ENCODE data around the gene ANKRD49. TPM values are rescaled to one million over a fixed set of nuclear protein-coding genes. Genes with fewer than 3 reads are reported as not detected.

ANKRD49 gene
- total and polyA plus RNA-seq, 2 of the 8 experiments (the other 6 are each of a cell fraction or from before 2014, with no cell fraction given), result 7.4 to 12.2 TPM

DNA sequence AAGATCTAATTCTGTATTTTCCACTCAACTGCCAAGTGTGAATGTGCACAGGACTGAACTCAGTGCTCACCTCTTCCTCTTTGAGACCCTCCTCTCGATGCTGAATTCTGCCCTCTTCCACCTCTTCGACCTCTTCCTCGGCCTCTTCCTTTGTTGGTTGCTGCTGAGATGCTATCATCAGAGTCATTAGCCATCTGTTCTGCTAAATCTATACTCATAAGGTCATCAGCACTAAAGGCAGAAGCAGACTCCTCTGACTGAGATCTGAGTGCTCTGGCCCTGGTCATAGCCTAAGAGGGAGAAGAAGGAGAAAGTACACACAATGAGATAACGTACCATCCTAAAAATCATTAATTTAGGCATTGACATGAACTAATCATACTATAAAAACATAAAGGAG, 46.6 kb upstream of the ANKRD49 start:
- Histone ChIP-seq H3K9ac (replicated peaks in 1 of 4; ENCODE audit: extremely low read depth in 1 of 4, low read depth in 3 of 4, low read length in 3 of 4) (no peak overlapping the region), H3K23me2 (ENCODE audit: low read depth, low read length) (no peaks in the 10 kb centered on the region), H3K79me1 (ENCODE audit: low read depth, low read length) (no peaks in the 10 kb centered on the region), H2BK15ac (ENCODE audit: low read length) (no peak overlapping the region), H3K23ac (ENCODE audit: insufficient read length) (no peak overlapping the region), H4K8ac (ENCODE audit: extremely low read depth, insufficient read depth, low read length) (no peak overlapping the region), H2BK5ac (ENCODE audit: low read depth, low read length) (no peak overlapping the region), H4K20me1 (replicated peaks in 1 of 2; ENCODE audit: control insufficient read depth in 1 of 2, insufficient read depth in 2 of 2, low read length in 2 of 2) (peaks cover 1 to 2% of the 10 kb centered on the region in 2 experiments), H3K56ac (replicated peaks; ENCODE audit: insufficient read length, low read depth, low read length) (no peak overlapping the region), H3K36me3 (ENCODE audit: control insufficient read depth in 2 of 4, insufficient read depth in 4 of 4, low read length in 3 of 4) (peaks cover 0 to 40% (median 18%) of the 10 kb centered on the region in 4 experiments; a peak in 5 of 8 replicates), H3K79me2 (ENCODE audit: control insufficient read depth in 1 of 2, insufficient read depth in 2 of 2, low read length in 2 of 2) (no peaks in the 10 kb centered on the region), H3K4me2 (ENCODE audit: insufficient read depth in 1 of 2, low read depth in 2 of 2, low read length in 2 of 2) (no peak overlapping the region), H3K27me3 (replicated peaks in 1 of 4; ENCODE audit: control insufficient read depth in 3 of 4, extremely low read depth in 1 of 4, insufficient read depth in 3 of 4, low read length in 3 of 4) (no peaks in the 10 kb centered on the region), H2BK120ac (replicated peaks; ENCODE audit: low read depth, low read length) (no peak overlapping the region), H3K14ac (ENCODE audit: insufficient read length) (no peak overlapping the region), H3K9me3 (ENCODE audit: insufficient read depth in 2 of 2, low read depth in 1 of 2, low read length in 1 of 2) (no peaks in the 10 kb centered on the region), H4K5ac (ENCODE audit: insufficient read length, low read depth, low read length) (no peak overlapping the region), H4K91ac (replicated peaks; ENCODE audit: insufficient read length, low read length) (no peak overlapping the region), H2AFZ (ENCODE audit: low read length) (no peak overlapping the region), H2BK12ac (ENCODE audit: low read depth, low read length) (no peak overlapping the region), H2BK20ac (ENCODE audit: low read length) (no peak overlapping the region), H3K4me3 (ENCODE audit: extremely low read depth in 1 of 4, insufficient read depth in 2 of 4, low read depth in 3 of 4, low read length in 4 of 4) (no peak overlapping the region), H3K27ac (ENCODE audit: low read depth, low read length) (no peak overlapping the region), H3K4me1 (replicated peaks in 1 of 4; ENCODE audit: control insufficient read depth in 3 of 4, insufficient read depth in 4 of 4, low read length in 3 of 4) (no peaks in the 10 kb centered on the region), H3K18ac (ENCODE audit: extremely low read depth, low read length) (no peak overlapping the region), H2AK5ac (ENCODE audit: low read depth, low read length) (no peak overlapping the region), H3K4ac (replicated peaks; ENCODE audit: insufficient read length, low read depth, low read length) (no peak overlapping the region)
- 93% methylated on average over 4 of the region's 4 CpGs; no CpG with 5 or more reads in 1 of the 2 experiments for WGBS, 2 experiments (ENCODE audit: extremely low coverage in 1 of 2, insufficient coverage in 1 of 2, insufficient read length in 1 of 2, insufficient replicate concordance in 2 of 2, low coverage in 1 of 2, low lambda C conversion rate in 2 of 2, missing lambda C conversion rate in 1 of 2)
- no peak for DNase-seq (ENCODE audit: low read depth in 1 of 2, low spot score in 2 of 2)
- CTCF ChIA-PET (ENCODE audit: partially characterized antibody), result interaction anchor here (0.9 kb wide), 1 partner anchor 8 kb away, joined by 3 read pairs; no protein-coding TSS in a partner anchor
- FAIRE-seq, result no peak
- POLR2A ChIA-PET (ENCODE audit: partially characterized antibody), result no interaction called here
- no peak for TF ChIP-seq CBX8 (IDR thresholded peaks at IDR 0.05; ENCODE audit: borderline replicate concordance, low read depth, low read length)
- no peak for TF ChIP-seq MAX (IDR thresholded peaks at IDR 0.05)

Measured in H1 (cell line).